ENCODE results near the gene NKRF.
"Not testable (repeated sequence)": the region's sequence is repeated elsewhere in the genome, so short reads cannot be mapped to it uniquely, and the experiment has no call there.

NKRF gene

GRCh38 chrX:119606280-119607017 is at the start of gene NKRF:
Gene NKRF, minus strand, starts transcription at chrX:119606424.
- DNase-seq (ENCODE audit: low spot score), result peak; percentile 89

- DNase-seq (ENCODE audit: low spot score), result peak; percentile 73
Measured at GRCh38 chrX:119655125-119655524, 48.9 kb upstream of the NKRF start.

- no peak for DNase-seq (ENCODE audit: low spot score)
Measured at GRCh38 chrX:119654112-119654531, 47.9 kb upstream of the NKRF start.

GRCh38 chrX:119648421-119648775 is 42.2 kb upstream of the NKRF start:
- DNase-seq (ENCODE audit: low spot score), result no peak

- no peak for DNase-seq (ENCODE audit: low spot score)
Measured at GRCh38 chrX:119647552-119648420, 41.6 kb upstream of the NKRF start.

- DNase-seq (ENCODE audit: low spot score), result no peak
Measured at GRCh38 chrX:119647089-119647488, 40.9 kb upstream of the NKRF start.

- DNase-seq (ENCODE audit: low spot score), result no peak
Measured at GRCh38 chrX:119646515-119646914, 40.3 kb upstream of the NKRF start.

- no peak for DNase-seq (ENCODE audit: low spot score)
Measured at GRCh38 chrX:119643696-119644095, 37.5 kb upstream of the NKRF start.

- DNase-seq (ENCODE audit: low spot score), result no peak
Measured at GRCh38 chrX:119640731-119641170, 34.5 kb upstream of the NKRF start.

- DNase-seq (ENCODE audit: low spot score), result no peak
Measured at GRCh38 chrX:119638725-119639471, 32.7 kb upstream of the NKRF start.

- not testable (repeated sequence) for DNase-seq (ENCODE audit: low spot score)
Measured at GRCh38 chrX:119637421-119637820, 31.2 kb upstream of the NKRF start.

- no peak for DNase-seq (ENCODE audit: low spot score)
Measured at GRCh38 chrX:119636419-119636818, 30.2 kb upstream of the NKRF start.

GRCh38 chrX:119635799-119636198 is 29.6 kb upstream of the NKRF start:
- DNase-seq (ENCODE audit: low spot score), result no peak

GRCh38 chrX:119635179-119635578 is 29.0 kb upstream of the NKRF start:
- no peak for DNase-seq (ENCODE audit: low spot score)

GRCh38 chrX:119625843-119626242 is 19.6 kb upstream of the NKRF start:
- no peak for DNase-seq (ENCODE audit: low spot score)

- DNase-seq (ENCODE audit: low spot score), result no peak
Measured at GRCh38 chrX:119624951-119625668, 18.9 kb upstream of the NKRF start.

- DNase-seq (ENCODE audit: low spot score), result no peak
Measured at GRCh38 chrX:119624417-119624816, 18.2 kb upstream of the NKRF start.

GRCh38 chrX:119622356-119623232 is 16.4 kb upstream of the NKRF start:
- DNase-seq (ENCODE audit: low spot score), result peak; percentile 24

- DNase-seq (ENCODE audit: low spot score), result no peak
Measured at GRCh38 chrX:119618439-119618838, 12.2 kb upstream of the NKRF start.

GRCh38 chrX:119617517-119618164 is 11.4 kb upstream of the NKRF start:
- no peak for DNase-seq (ENCODE audit: low spot score)
